HepG2 (cell line): Measurements from ENCODE around the gene NPB. TPM values are rescaled to one million over a fixed set of nuclear protein-coding genes. Genes with fewer than 3 reads are reported as not detected.
A peak's percentile ranks its signal among the peaks of the same experiment; 100 is the strongest.

ENCODE experiments used
- ATAC-seq: fragments of 200-7000 bp; cut with Tn5 transposase; 3 replicates; pipeline ENCODE4 v1.9.1; 2020; ENCODE audit warnings: mild to moderate bottlenecking, moderate library complexity
- BruUV-seq: library from RNA; stranded (reverse); fragments of 400-500 nt; replicated peaks from 2 replicates; lab custom pipeline; 2021; lab: Mats Ljungman, UMichigan
- CTCF ChIA-PET: fragments of 300-600 bp; formaldehyde crosslinking; extraction: SDS; loops from one replicate; lab custom pipeline; 2021; ENCODE audit warnings: low total read pairs, inconsistent platforms, low intra/inter-chr PET ratio; lab: Yijun Ruan, JAX
- POLR2A ChIA-PET: fragments of 350-600 bp; sonication (Branson Sonifier 250); formaldehyde crosslinking; loops from one replicate; lab custom pipeline; 2020; ENCODE audit warnings: antibody characterized with exemption, inconsistent platforms; lab: Yijun Ruan, JAX
- DNase-seq: peaks from one replicate; pipeline ENCODE4 v3.0.0-alpha.2; 2015; ENCODE audit warnings: low spot score
- FAIRE-seq: peaks from 3 replicates; lab custom pipeline; 2011; peaks lifted over from hg19 to GRCh38; lab: Jason Lieb, UNC
- H2AFZ ChIP-seq: one replicate; pipeline ENCODE4 v1.6.1; 2011; ENCODE audit warnings: low read length, inconsistent platforms
- H3K27ac ChIP-seq: fragments of 300-600 bp; 3 replicates; pipeline ENCODE4 v1.8.0; 2011; ENCODE audit warnings: mixed run types, mild to moderate bottlenecking, mixed read lengths, low read length, inconsistent platforms; ENCODE audit not compliant: insufficient read depth; ENCODE audit errors: extremely low read length
- H3K27me3 ChIP-seq, 2 experiments: fragments of 200-600 bp in 1 of 2; 2 replicates in 1 of 2; 3 replicates in 1 of 2; pipeline versions ENCODE4 v1.6.0 to v1.8.0; 2011; ENCODE audit warnings: low read length in 2 of 2, mild to moderate bottlenecking in 2 of 2, moderate library complexity in 2 of 2, inconsistent platforms in 1 of 2; ENCODE audit not compliant: insufficient read depth in 2 of 2, control insufficient read depth in 1 of 2
- H3K36me3 ChIP-seq, 2 experiments: fragments of 200-600 bp in 1 of 2; replicated peaks in 1 of 2; 2 replicates in 1 of 2; 3 replicates in 1 of 2; pipeline versions ENCODE4 v1.5.1 to v1.8.0; 2011; ENCODE audit warnings: low read length in 2 of 2, inconsistent platforms in 1 of 2; ENCODE audit not compliant: insufficient read depth in 2 of 2, control insufficient read depth in 1 of 2
- H3K4me1 ChIP-seq: 2 replicates; pipeline ENCODE4 v1.5.1; 2012; ENCODE audit warnings: low read length, inconsistent platforms; ENCODE audit not compliant: insufficient read depth
- H3K4me2 ChIP-seq: 2 replicates; pipeline ENCODE4 v1.6.0; 2011; ENCODE audit warnings: low read depth, low read length, inconsistent platforms
- H3K4me3 ChIP-seq, 3 experiments: fragments of 200-600 bp in 1 of 3; sonication (generic), shearing (Covaris generic) in 1 of 3; replicated peaks in 1 of 3; 2 replicates each; pipeline ENCODE4 v1.5.1; 2011 to 2016; ENCODE audit warnings: low read length in 3 of 3, inconsistent platforms in 2 of 3, low read depth in 2 of 3, mild to moderate bottlenecking in 2 of 3, control low read depth in 1 of 3, mixed read lengths in 1 of 3; ENCODE audit not compliant: insufficient read depth in 1 of 3
- H3K79me2 ChIP-seq: one replicate; pipeline ENCODE4 v1.6.1; 2011; ENCODE audit warnings: low read length, inconsistent platforms; ENCODE audit not compliant: insufficient read depth
- H3K9ac ChIP-seq: 2 replicates; pipeline ENCODE4 v1.6.0; 2011; ENCODE audit warnings: mild to moderate bottlenecking, low read depth, low read length, inconsistent platforms; ENCODE audit not compliant: insufficient read depth
- H3K9me3 ChIP-seq: 2 replicates; pipeline ENCODE4 v1.5.1; 2012; ENCODE audit warnings: mild to moderate bottlenecking, low read length
- H4K20me1 ChIP-seq: 2 replicates; pipeline ENCODE4 v1.6.0; 2011; ENCODE audit warnings: inconsistent platforms, mild to moderate bottlenecking, low read length, moderate library complexity; ENCODE audit not compliant: insufficient read depth
- GABPB1 ChIP-seq: IDR thresholded peaks from 2 replicates; pipeline ENCODE4 v1.6.1; 2016; ENCODE audit warnings: mild to moderate bottlenecking, missing genetic modification reagents, moderate library complexity, missing compliant biosample characterization
- GATA4 ChIP-seq: sonication (generic); IDR thresholded peaks from 2 replicates; pipeline ENCODE4 v1.6.1; 2016; ENCODE audit warnings: antibody characterized with exemption, low read depth, borderline replicate concordance
- KDM5B ChIP-seq: sonication (generic); formaldehyde crosslinking; IDR thresholded peaks from 2 replicates; pipeline ENCODE4 v1.4.0; 2020; ENCODE audit warnings: missing genetic modification reagents, mild to moderate bottlenecking, borderline replicate concordance
- KLF16 ChIP-seq, 2 experiments: sonication (generic) in 1 of 2; formaldehyde crosslinking in 1 of 2; IDR thresholded peaks; 2 replicates each; pipeline versions ENCODE4 v1.6.1 to v1.8.0; 2016 to 2023; ENCODE audit warnings: missing genetic modification reagents in 2 of 2, missing compliant biosample characterization in 1 of 2
- NFAT5 ChIP-seq: sonication (generic); formaldehyde crosslinking; IDR thresholded peaks from 2 replicates; pipeline ENCODE4 v1.4.0; 2020; ENCODE audit warnings: missing genetic modification reagents
- NFIB ChIP-seq: sonication (generic); formaldehyde crosslinking; IDR thresholded peaks from 2 replicates; pipeline ENCODE4 v1.9.0; 2021; ENCODE audit warnings: missing genetic modification reagents, mild to moderate bottlenecking, borderline replicate concordance
- PRDM15 ChIP-seq: sonication (generic); formaldehyde crosslinking; IDR thresholded peaks from 2 replicates; pipeline ENCODE4 v1.4.0; 2020; ENCODE audit warnings: missing genetic modification reagents
- SMAD1 ChIP-seq: sonication (generic); formaldehyde crosslinking; IDR thresholded peaks from 2 replicates; pipeline ENCODE4 v1.4.0; 2020; ENCODE audit warnings: missing genetic modification reagents, low read depth, mild to moderate bottlenecking, borderline replicate concordance
- XRCC5 ChIP-seq: fragments of 200-400 bp; formaldehyde crosslinking; optimal IDR thresholded peaks from 2 replicates; pipeline ENCODE3; 2017; ENCODE audit warnings: mild to moderate bottlenecking, low read length
- YY1 ChIP-seq: IDR thresholded peaks from 2 replicates; pipeline ENCODE4 v1.6.1; 2011; ENCODE audit warnings: low read length, low read depth, moderate library complexity, mild to moderate bottlenecking; ENCODE audit not compliant: insufficient read depth, insufficient replicate concordance
- ZBTB38 ChIP-seq: sonication (generic); formaldehyde crosslinking; IDR thresholded peaks from 2 replicates; pipeline ENCODE4 v1.5.1; 2020; ENCODE audit warnings: mild to moderate bottlenecking, missing genetic modification reagents
- ZNF230 ChIP-seq: sonication (generic); formaldehyde crosslinking; IDR thresholded peaks from 2 replicates; pipeline ENCODE4 v1.4.0; 2020; ENCODE audit warnings: mild to moderate bottlenecking, missing genetic modification reagents
- ZNF343 ChIP-seq: sonication (generic); formaldehyde crosslinking; IDR thresholded peaks from 2 replicates; pipeline ENCODE4 v1.4.0; 2020; ENCODE audit warnings: mild to moderate bottlenecking, missing genetic modification reagents
- WGBS: methylation state at CpG from one replicate; pipeline ENCODE4 v1.1.6; 2017; ENCODE audit warnings: low lambda C conversion rate; 5-methylcytosine and 5-hydroxymethylcytosine counted together
- in situ Hi-C: cut with HindIII; loops from 2 replicates; pipeline ENCODE4 v1.10.0; 2017; ENCODE audit warnings: low pct_unique_long_range_greater_than_20kb; ENCODE audit not compliant: extremely low pct_ligation_motif_present
- intact Hi-C: fragments of 100-400 bp; cut with micrococcal nuclease; formaldehyde crosslinking; loops from one replicate; pipeline ENCODE4 v1.10.0; 2022; ENCODE audit not compliant: unreplicated experiment
- polyA plus RNA-seq, 8 experiments: library from polyadenylated mRNA; depleted of rRNA in 3 of 8; stranded (reverse) in 7 of 8; unstranded in 1 of 8; fragments of >200 nt; fragmentation: Illumina TruSeq in 4 of 8; extraction: Trizol in 4 of 8; gene quantifications; 2 replicates each; pipeline versions ENCODE4 v1.2.1 to v1.2.3, GENCODE V29; 2011 to 2016; ENCODE audit warnings: low read depth in 4 of 8, missing spikeins in 1 of 8, mixed read lengths in 1 of 8; ENCODE audit not compliant: insufficient read depth in 1 of 8
- total RNA-seq, 5 experiments: library from RNA; depleted of rRNA; stranded (reverse); fragments of >200 nt; fragmentation: Illumina TruSeq; extraction: Trizol; gene quantifications; 2 replicates each; pipeline ENCODE4 v1.2.3, GENCODE V29; 2016; ENCODE audit warnings: low read depth in 1 of 5

Gene NPB
- total and polyA plus RNA-seq, 2 of the 13 experiments (the other 11 are each of a cell fraction or from before 2014, with no cell fraction given), result 0.11 to 0.93 TPM

GRCh38 chr17:81924557-81925532, 22.8 kb downstream of the NPB start:
- FAIRE-seq (peak; percentile 84), DNase-seq (peak; percentile 56), ATAC-seq (peak; percentile 26)
- intact Hi-C loops (no loop called here), in situ Hi-C loops (no loop called here)
- Histone ChIP-seq H2AFZ (no peak overlapping the region), H3K4me3 (peak overlapping the region in 2 of 3 experiments; percentile 36 to 61; a peak in 5 of 6 replicates), H3K9me3 (no peaks in the 10 kb centered on the region), H3K27me3 (no peaks in the 10 kb centered on the region), H3K4me2 (peak overlapping the region; percentile 85), H3K9ac (peak overlapping the region; percentile 53), H3K27ac (peak overlapping the region; percentile 67), H4K20me1 (peaks cover 28% of the 10 kb centered on the region), H3K79me2 (peaks cover 70% of the 10 kb centered on the region), H3K36me3 (peaks cover 19 to 22% of the 10 kb centered on the region in 2 experiments), H3K4me1 (peaks cover 49% of the 10 kb centered on the region)
- CTCF ChIA-PET, result no interaction called here
- POLR2A ChIA-PET, result interaction anchor here (0.7 to 6.1 kb wide), 15 partner anchors 8 to 222 kb away, joined by 3 to 71 read pairs (median 5); partner anchors contain the start of genes CENPX, LRRC45, MCRIP1 and MRPL12
- no TSS peak for BruUV-seq
- 41% methylated on average over 17 of the region's 21 CpGs for WGBS
- TF ChIP-seq YY1, result peak; percentile 12
- TF ChIP-seq SMAD1 (CRISPR knock-in tag), result peak; percentile 24; the same call in 1 of the 2 replicates
- TF ChIP-seq NFAT5, result no peak
- peak; percentile 72; the same call in 1 of the 2 replicates for TF ChIP-seq ZNF230 (CRISPR knock-in tag)
- no peak for TF ChIP-seq NFIB (CRISPR knock-in tag)
- TF ChIP-seq GATA4, result no peak
- 0 out of 4 replicates have a peak, but pooled peaks of 1 of the 2 experiments have one; percentile 67 for TF ChIP-seq KLF16 (CRISPR knock-in tag; IDR thresholded peaks at IDR 0.05)
- peak; percentile 46; the same call in 1 of the 2 replicates for TF ChIP-seq GABPB1 (CRISPR knock-in tag)
- TF ChIP-seq ZBTB38, result peak; percentile 59; the same call in 1 of the 2 replicates
- TF ChIP-seq XRCC5, result peak; percentile 77
- TF ChIP-seq PRDM15 (CRISPR knock-in tag), result peak; percentile 68; the same call in 1 of the 2 replicates
- peak; percentile 18; the same call in 1 of the 2 replicates for TF ChIP-seq KDM5B
- 0 out of 2 replicates have a peak, but pooled peaks have one; percentile 37 for TF ChIP-seq ZNF343 (CRISPR knock-in tag)
